Tibial nerve (tissue), 4 donors: ENCODE measurements around the gene SHISA8.

ENCODE experiments used
- EP300 ChIP-seq, 2 donors: sonication (generic); formaldehyde crosslinking; IDR thresholded peaks; one replicate each; pipeline ENCODE4 v1.6.1; 2017; ENCODE audit warnings: antibody characterized with exemption in 2 of 2, mild to moderate bottlenecking in 1 of 2
- POLR2A ChIP-seq, 2 donors: fragments of 450-650 bp; IDR thresholded peaks; one replicate each; pipeline ENCODE4 v1.6.1; 2017; ENCODE audit warnings: antibody characterized with exemption in 2 of 2, mild to moderate bottlenecking in 2 of 2, moderate library complexity in 2 of 2
- TF ChIP-seq, protein P1 (sequence below), 5 experiments: fragments of 200-600 bp in 3 of 5; fragments of 450-650 bp in 2 of 5; sonication (generic) in 3 of 5; IDR thresholded peaks; one replicate each; pipeline ENCODE4 v1.5.1; 2016 to 2019; ENCODE audit warnings: antibody characterized with exemption in 5 of 5, mild to moderate bottlenecking in 3 of 5, moderate library complexity in 2 of 5

DNA sequence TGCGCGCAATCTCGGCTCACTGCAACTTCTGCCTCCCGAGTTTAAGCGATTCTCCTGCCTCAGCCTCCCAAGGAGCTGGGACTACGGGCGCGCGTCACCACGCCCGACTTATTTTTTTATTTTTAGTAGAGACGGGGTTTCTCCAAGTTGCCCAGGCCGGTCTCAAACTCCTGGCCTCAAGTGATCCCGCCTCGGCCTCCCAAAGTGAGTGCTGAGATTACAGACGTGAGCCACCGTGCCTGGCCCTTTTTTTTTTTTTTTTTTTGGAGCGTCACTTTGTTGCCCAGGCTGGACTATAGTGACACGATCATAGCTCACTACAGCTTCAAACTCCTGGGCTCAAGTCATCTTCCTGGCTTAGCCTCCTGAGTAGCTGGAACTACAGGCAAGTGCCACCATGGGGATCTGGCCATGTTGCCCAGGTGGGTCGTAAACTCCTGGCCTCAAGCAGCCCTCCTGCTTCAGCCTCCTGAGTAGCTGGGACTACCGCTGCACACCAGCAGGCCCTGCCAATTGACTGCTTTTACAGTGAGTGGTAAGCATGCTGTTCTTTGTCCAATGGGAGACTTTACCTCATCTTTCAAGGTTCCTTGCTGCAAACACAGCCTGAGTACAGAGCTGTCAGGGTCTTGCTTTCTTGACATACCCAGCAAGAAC is 32.7 kb upstream of the SHISA8 start:
- TF ChIP-seq, protein P1, sequence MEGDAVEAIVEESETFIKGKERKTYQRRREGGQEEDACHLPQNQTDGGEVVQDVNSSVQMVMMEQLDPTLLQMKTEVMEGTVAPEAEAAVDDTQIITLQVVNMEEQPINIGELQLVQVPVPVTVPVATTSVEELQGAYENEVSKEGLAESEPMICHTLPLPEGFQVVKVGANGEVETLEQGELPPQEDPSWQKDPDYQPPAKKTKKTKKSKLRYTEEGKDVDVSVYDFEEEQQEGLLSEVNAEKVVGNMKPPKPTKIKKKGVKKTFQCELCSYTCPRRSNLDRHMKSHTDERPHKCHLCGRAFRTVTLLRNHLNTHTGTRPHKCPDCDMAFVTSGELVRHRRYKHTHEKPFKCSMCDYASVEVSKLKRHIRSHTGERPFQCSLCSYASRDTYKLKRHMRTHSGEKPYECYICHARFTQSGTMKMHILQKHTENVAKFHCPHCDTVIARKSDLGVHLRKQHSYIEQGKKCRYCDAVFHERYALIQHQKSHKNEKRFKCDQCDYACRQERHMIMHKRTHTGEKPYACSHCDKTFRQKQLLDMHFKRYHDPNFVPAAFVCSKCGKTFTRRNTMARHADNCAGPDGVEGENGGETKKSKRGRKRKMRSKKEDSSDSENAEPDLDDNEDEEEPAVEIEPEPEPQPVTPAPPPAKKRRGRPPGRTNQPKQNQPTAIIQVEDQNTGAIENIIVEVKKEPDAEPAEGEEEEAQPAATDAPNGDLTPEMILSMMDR (IDR thresholded peaks at IDR 0.05): no peak
- no peak for TF ChIP-seq EP300 (IDR thresholded peaks at IDR 0.05)
- no peak for TF ChIP-seq POLR2A (IDR thresholded peaks at IDR 0.05)
